ENCODE data around the gene P2RX6. TPM values are rescaled to one million over a fixed set of nuclear protein-coding genes. Genes with fewer than 3 reads are reported as not detected.

Gene P2RX6
- total and polyA plus RNA-seq, 9 of the 15 experiments (the other 6 are each of a cell fraction or from before 2014, with no cell fraction given), result 0.01 to 3.9 (median 1.5) TPM; not detected in 1

- TF ChIP-seq, protein P1, sequence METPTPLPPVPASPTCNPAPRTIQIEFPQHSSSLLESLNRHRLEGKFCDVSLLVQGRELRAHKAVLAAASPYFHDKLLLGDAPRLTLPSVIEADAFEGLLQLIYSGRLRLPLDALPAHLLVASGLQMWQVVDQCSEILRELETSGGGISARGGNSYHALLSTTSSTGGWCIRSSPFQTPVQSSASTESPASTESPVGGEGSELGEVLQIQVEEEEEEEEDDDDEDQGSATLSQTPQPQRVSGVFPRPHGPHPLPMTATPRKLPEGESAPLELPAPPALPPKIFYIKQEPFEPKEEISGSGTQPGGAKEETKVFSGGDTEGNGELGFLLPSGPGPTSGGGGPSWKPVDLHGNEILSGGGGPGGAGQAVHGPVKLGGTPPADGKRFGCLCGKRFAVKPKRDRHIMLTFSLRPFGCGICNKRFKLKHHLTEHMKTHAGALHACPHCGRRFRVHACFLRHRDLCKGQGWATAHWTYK (CRISPR knock-in tag; IDR thresholded peaks at IDR 0.05), result no peak
- TF ChIP-seq, protein P2, sequence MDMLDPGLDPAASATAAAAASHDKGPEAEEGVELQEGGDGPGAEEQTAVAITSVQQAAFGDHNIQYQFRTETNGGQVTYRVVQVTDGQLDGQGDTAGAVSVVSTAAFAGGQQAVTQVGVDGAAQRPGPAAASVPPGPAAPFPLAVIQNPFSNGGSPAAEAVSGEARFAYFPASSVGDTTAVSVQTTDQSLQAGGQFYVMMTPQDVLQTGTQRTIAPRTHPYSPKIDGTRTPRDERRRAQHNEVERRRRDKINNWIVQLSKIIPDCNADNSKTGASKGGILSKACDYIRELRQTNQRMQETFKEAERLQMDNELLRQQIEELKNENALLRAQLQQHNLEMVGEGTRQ (CRISPR knock-in tag; IDR thresholded peaks at IDR 0.05), result no peak
- TF ChIP-seq, protein P3, sequence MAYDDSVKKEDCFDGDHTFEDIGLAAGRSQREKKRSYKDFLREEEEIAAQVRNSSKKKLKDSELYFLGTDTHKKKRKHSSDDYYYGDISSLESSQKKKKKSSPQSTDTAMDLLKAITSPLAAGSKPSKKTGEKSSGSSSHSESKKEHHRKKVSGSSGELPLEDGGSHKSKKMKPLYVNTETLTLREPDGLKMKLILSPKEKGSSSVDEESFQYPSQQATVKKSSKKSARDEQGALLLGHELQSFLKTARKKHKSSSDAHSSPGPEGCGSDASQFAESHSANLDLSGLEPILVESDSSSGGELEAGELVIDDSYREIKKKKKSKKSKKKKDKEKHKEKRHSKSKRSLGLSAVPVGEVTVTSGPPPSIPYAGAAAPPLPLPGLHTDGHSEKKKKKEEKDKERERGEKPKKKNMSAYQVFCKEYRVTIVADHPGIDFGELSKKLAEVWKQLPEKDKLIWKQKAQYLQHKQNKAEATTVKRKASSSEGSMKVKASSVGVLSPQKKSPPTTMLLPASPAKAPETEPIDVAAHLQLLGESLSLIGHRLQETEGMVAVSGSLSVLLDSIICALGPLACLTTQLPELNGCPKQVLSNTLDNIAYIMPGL (CRISPR knock-in tag; IDR thresholded peaks at IDR 0.05), result peak; percentile 78; the same call in 1 of the 2 replicates
- TF ChIP-seq SPI1 (IDR thresholded peaks at IDR 0.05; ENCODE audit: borderline replicate concordance, low read depth, low read length), result no peak
- no peak for TF ChIP-seq POLR2B (IDR thresholded peaks at IDR 0.05; ENCODE audit: low read depth, partially characterized antibody)
- no peak for TF ChIP-seq NBN (IDR thresholded peaks at IDR 0.05; ENCODE audit: low read depth)
- no peak for TF ChIP-seq ELF2 (CRISPR knock-in tag; IDR thresholded peaks at IDR 0.05)
- TF ChIP-seq IRF2 (CRISPR knock-in tag; IDR thresholded peaks at IDR 0.05), result peak; percentile 51; the same call in 1 of the 2 replicates
- TF ChIP-seq, protein P4, sequence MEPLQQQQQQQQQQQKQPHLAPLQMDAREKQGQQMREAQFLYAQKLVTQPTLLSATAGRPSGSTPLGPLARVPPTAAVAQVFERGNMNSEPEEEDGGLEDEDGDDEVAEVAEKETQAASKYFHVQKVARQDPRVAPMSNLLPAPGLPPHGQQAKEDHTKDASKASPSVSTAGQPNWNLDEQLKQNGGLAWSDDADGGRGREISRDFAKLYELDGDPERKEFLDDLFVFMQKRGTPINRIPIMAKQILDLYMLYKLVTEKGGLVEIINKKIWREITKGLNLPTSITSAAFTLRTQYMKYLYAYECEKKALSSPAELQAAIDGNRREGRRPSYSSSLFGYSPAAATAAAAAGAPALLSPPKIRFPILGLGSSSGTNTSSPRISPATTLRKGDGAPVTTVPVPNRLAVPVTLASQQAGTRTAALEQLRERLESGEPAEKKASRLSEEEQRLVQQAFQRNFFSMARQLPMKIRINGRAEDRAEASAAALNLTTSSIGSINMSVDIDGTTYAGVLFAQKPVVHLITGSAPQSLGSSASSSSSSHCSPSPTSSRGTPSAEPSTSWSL (CRISPR knock-in tag; IDR thresholded peaks at IDR 0.05; ENCODE audit: borderline replicate concordance), result peak; percentile 78; the same call in 1 of the 2 replicates
- TF ChIP-seq TOE1 (IDR thresholded peaks at IDR 0.05; ENCODE audit: borderline replicate concordance), result no peak
- TF ChIP-seq TOE1 (CRISPR knock-in tag; IDR thresholded peaks at IDR 0.05; ENCODE audit: borderline replicate concordance, low read depth), result no peak
- no peak for TF ChIP-seq MCM5 (IDR thresholded peaks at IDR 0.05; ENCODE audit: low read depth)
- peak; percentile 4; the same call in 1 of the 2 replicates for TF ChIP-seq PRMT5 (CRISPR knock-in tag; IDR thresholded peaks at IDR 0.05)
- 0 out of 4 replicates have a peak, but pooled peaks of 1 of the 2 experiments have one; percentile 15 for TF ChIP-seq MLX (CRISPR knock-in tag; conservative IDR thresholded peaks at IDR 0.05)
- TF ChIP-seq ZNF124 (CRISPR knock-in tag; IDR thresholded peaks at IDR 0.05), result no peak
- no peak for TF ChIP-seq ARNT (IDR thresholded peaks at IDR 0.05)
- TF ChIP-seq, protein P5, sequence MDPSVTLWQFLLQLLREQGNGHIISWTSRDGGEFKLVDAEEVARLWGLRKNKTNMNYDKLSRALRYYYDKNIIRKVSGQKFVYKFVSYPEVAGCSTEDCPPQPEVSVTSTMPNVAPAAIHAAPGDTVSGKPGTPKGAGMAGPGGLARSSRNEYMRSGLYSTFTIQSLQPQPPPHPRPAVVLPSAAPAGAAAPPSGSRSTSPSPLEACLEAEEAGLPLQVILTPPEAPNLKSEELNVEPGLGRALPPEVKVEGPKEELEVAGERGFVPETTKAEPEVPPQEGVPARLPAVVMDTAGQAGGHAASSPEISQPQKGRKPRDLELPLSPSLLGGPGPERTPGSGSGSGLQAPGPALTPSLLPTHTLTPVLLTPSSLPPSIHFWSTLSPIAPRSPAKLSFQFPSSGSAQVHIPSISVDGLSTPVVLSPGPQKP (CRISPR knock-in tag; IDR thresholded peaks at IDR 0.05), result peak; percentile 14; the same call in 1 of the 2 replicates
These were observed 12.1 kb downstream of the P2RX6 start (continued) for GRCh38 chr22:21026783-21027692.

All from K562 (cell line).